Right lobe of liver (tissue), 6 donors: ENCODE results near the gene TNFRSF14. TPM values are rescaled to one million over a fixed set of nuclear protein-coding genes. Genes with fewer than 3 reads are reported as not detected.

ENCODE experiments used
- ATAC-seq, 4 donors: fragments of 200-7000 bp; cut with Tn5 transposase; one replicate each; pipeline ENCODE4 v1.9.1; 2020; ENCODE audit warnings: mild to moderate bottlenecking in 4 of 4, moderate library complexity in 4 of 4
- DNase-seq, 3 donors: peaks; one replicate each; pipeline ENCODE4 v3.0.0-alpha.2; 2020
- H3K27ac ChIP-seq, 3 donors: fragments of 200-600 bp; one replicate each; pipeline ENCODE4 v1.8.0; 2022
- H3K27me3 ChIP-seq, 2 donors: fragments of 200-600 bp; one replicate each; pipeline ENCODE4 v1.8.0; 2022
- H3K36me3 ChIP-seq, 4 donors: fragments of 200-600 bp; sonication (generic) in 1 of 4; one replicate each; pipeline versions ENCODE4 v1.5.1 to v1.8.0; 2017 to 2022; ENCODE audit warnings: control low read depth in 1 of 4
- H3K4me1 ChIP-seq, 4 donors: fragments of 200-600 bp; sonication (generic) in 1 of 4; one replicate each; pipeline versions ENCODE4 v1.5.1 to v1.8.0; 2017 to 2022; ENCODE audit warnings: control low read depth in 1 of 4
- H3K4me3 ChIP-seq, 3 donors: fragments of 200-600 bp; one replicate each; pipeline ENCODE4 v1.8.0; 2022
- H3K9me3 ChIP-seq, 4 donors: fragments of 200-600 bp; sonication (generic) in 1 of 4; one replicate each; pipeline versions ENCODE4 v1.5.1 to v1.8.0; 2017 to 2022; ENCODE audit warnings: control low read depth in 1 of 4
- POLR2A ChIP-seq: fragments of 450-650 bp; IDR thresholded peaks from one replicate; pipeline ENCODE4 v1.6.1; 2017; ENCODE audit warnings: antibody characterized with exemption, mild to moderate bottlenecking
- WGBS: methylation state at CpG from one replicate; pipeline ENCODE4 v1.1.6; 2018; ENCODE audit warnings: low coverage, low lambda C conversion rate; ENCODE audit not compliant: insufficient coverage; ENCODE audit errors: missing lambda C conversion rate; 5-methylcytosine and 5-hydroxymethylcytosine counted together
- intact Hi-C, 2 donors: fragments of 100-400 bp; cut with DNase I; formaldehyde crosslinking; loops; one replicate each; pipeline versions ENCODE4 v1.11.2 to v1.14.1; 2022
- total RNA-seq, 6 experiments: library from RNA; depleted of rRNA in 2 of 6; stranded (reverse); fragments of >200 nt in 2 of 6; fragmentation: NEBNext Ultra II Directional in 3 of 6; extraction: Animal tissue kit (Norgen Biotek cat#: 25700) in 3 of 6; gene quantifications; one replicate each; pipeline versions ENCODE4 v1.1.0 to v1.2.4, GENCODE V29; 2016 to 2023
- TF ChIP-seq, protein P1 (sequence below), 4 donors: fragments of 200-600 bp in 3 of 4; fragments of 450-650 bp in 1 of 4; IDR thresholded peaks; one replicate each; pipeline versions ENCODE4 v1.5.1 to v1.8.0; 2016 to 2022; ENCODE audit warnings: antibody characterized with exemption in 4 of 4, mild to moderate bottlenecking in 2 of 4
- donor health status: DM: no; HTN: yes; CAD: no.
- donor health status: DM: no; HTN: no; CAD: no.
- donor health status: DM: no; HTN: no; CAD: no.
- donor health status: DM: no; HTN: yes; CAD: no.
- donor health status: DM: no; HTN: yes; CAD: no.

Gene TNFRSF14
- total RNA-seq, 6 experiments from 2014 or later: 31.0 to 54.8 (median 41.1) TPM

DNA sequence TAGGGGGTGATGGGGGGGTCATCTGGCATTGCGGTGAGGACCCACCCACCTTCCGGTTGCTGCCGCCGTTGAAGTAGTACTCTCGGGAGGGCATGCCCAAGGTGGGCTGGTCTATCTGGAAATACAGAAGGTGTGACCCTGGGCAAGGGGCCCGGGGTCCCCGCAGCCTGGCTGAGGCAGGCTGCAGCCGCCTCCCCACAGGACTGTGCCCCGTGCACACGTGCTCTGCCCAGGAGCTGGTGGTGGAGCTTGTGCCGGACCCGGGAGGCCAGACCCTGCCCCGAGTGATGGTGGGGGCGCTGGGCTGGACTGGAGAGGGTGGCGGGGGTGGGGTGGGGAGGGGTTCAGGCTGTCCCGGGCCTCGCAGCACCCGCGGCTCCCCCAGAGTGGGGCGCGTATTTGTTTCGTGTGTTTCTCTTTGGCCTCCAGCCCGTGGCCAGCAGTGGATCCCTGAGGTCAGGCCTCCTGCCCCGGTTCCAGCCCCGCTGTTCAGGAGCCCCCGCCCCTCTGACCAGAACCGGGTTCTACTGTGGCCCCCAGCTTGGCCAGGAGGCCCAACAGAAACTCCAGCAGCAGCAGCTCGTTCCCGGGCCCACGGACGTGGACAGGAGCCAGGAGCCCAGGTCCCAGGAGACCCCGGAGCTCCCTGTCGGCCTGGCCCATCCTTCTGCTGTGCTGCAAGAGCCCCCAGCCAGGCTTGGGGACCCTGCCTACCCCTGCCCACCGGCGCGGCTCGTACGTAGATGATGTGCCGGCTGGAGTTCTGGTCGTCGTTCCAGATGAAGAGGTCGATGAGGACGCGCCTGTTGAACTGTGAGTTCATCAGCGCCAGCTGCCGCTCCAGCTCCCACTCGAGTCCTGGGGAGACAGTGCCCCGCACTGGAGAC, 49.6 kb downstream of the TNFRSF14 start:
- ATAC-seq (no peak), DNase-seq (peak in 1 of 3 donors; percentile 48)
- Histone ChIP-seq H3K27ac (no peak overlapping the region), H3K27me3 (no peaks in the 10 kb centered on the region), H3K9me3 (no peaks in the 10 kb centered on the region), H3K36me3 (no peaks in the 10 kb centered on the region), H3K4me1 (no peaks in the 10 kb centered on the region), H3K4me3 (no peak overlapping the region)
- TF ChIP-seq, protein P1, sequence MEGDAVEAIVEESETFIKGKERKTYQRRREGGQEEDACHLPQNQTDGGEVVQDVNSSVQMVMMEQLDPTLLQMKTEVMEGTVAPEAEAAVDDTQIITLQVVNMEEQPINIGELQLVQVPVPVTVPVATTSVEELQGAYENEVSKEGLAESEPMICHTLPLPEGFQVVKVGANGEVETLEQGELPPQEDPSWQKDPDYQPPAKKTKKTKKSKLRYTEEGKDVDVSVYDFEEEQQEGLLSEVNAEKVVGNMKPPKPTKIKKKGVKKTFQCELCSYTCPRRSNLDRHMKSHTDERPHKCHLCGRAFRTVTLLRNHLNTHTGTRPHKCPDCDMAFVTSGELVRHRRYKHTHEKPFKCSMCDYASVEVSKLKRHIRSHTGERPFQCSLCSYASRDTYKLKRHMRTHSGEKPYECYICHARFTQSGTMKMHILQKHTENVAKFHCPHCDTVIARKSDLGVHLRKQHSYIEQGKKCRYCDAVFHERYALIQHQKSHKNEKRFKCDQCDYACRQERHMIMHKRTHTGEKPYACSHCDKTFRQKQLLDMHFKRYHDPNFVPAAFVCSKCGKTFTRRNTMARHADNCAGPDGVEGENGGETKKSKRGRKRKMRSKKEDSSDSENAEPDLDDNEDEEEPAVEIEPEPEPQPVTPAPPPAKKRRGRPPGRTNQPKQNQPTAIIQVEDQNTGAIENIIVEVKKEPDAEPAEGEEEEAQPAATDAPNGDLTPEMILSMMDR (IDR thresholded peaks at IDR 0.05): no peak
- TF ChIP-seq POLR2A: no peak
- intact Hi-C loops: loop anchor here in 1 of 2 donors (10.0 kb wide), 1 partner anchor 171 kb away; no protein-coding TSS in a partner anchor
- 75% methylated on average over 4 of the region's 48 CpGs for WGBS

DNA sequence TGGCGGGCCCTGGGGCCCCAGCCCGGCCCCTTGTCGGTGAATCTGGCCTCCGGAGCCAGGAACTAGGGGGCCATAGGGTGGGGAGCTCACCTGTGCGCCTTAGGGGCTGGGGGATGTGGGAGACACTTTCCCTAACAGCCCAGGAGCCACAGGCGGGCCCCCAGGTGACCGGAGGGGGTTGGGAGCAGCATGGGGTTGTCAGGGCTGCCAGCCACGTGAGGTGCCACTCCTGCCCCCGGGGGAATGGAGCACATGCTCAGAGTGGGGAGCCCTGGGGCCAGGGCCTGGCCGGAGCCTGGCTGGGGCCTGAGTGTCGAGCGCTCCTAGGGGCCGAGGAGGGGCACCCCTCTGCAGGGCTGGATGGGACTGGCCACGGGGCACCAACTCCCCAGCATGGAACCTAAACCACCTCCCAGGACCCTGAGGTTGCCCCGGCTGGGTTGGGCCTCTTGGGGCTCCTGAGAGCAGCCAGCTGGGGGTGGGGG, 50.3 kb downstream of the TNFRSF14 start:
- DNase-seq: no peak
- H3K4me1 ChIP-seq: no peaks in the 10 kb centered on the region
- H3K27me3 ChIP-seq: no peaks in the 10 kb centered on the region
- H3K4me3 ChIP-seq: no peak overlapping the region
- ATAC-seq: no peak
- WGBS: no CpG with 5 or more reads among the region's 15 CpGs
- no peaks in the 10 kb centered on the region for H3K9me3 ChIP-seq
- intact Hi-C loops: loop anchor here in 1 of 2 donors (10.0 kb wide), 1 partner anchor 172 kb away; no protein-coding TSS in a partner anchor
- no peak overlapping the region for H3K27ac ChIP-seq
- TF ChIP-seq POLR2A: no peak
- TF ChIP-seq, protein P1 (IDR thresholded peaks at IDR 0.05): no peak
- H3K36me3 ChIP-seq: no peaks in the 10 kb centered on the region

DNA sequence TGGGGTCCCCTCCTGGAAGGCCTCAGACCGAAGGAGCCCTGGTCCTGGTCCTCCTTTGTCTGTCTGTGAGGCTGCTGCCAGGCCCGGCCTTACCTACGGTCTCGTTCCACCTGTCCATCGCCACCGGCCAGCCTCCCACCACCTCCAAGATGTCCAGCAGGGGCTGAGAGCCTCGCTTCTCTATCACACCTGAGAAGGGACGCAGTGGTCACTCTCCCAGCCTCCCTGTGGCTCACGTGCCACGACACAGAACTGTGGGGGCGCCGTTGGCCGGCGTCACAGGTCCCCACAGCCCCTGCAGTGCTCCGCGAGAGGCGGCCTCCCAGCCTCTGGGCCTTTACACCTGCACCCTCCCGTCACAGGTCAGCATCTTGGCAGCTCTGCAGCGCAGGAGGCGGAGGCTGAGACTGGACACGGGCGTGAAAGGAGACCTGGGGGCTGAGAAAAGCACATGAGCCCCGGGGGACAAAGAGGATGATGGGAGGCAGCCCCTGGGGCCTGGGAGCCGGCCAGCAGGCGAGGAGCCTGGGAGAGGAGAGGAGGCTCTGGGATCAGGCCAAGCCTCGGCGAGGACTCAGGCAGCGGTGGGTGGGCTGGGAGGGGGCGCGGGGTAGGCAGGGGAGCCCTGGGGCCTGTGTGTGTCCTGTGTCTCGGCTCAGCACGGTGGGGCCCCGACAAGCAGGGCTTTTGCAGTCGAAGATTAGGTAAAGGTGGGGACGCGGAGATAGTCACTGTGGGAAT, 50.9 kb downstream of the TNFRSF14 start:
- H3K27me3 ChIP-seq: no peaks in the 10 kb centered on the region
- no peak for TF ChIP-seq POLR2A
- TF ChIP-seq, protein P1 (IDR thresholded peaks at IDR 0.05): no peak

DNA sequence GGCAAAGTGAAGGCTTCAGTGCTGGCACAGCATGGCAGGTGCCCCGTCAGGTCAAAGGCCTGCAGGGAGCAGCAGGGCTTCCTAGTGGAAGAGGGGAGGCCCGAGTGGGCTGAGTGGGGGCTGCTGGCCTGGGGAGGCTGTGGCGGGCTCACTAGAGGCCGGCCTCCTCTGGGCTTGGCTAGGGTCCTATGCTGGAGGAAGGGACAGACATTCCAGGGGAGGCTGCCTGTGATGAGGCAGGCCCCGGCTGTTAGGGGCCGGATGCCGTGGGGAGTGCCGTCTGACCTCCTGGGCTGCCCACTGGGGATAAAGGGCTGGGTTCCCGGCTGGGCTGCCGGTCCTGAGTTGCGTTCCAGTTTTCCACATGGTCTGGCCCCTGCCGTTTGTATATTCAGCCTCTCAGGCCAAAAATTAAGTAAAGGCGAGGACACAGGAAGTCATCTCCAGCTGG, 51.5 kb downstream of the TNFRSF14 start:
- TF ChIP-seq, protein P1 (IDR thresholded peaks at IDR 0.05): no peak
- TF ChIP-seq POLR2A: no peak
- peak in 2 of 4 donors; percentile 23 to 28 for ATAC-seq
- no peaks in the 10 kb centered on the region for H3K9me3 ChIP-seq
- DNase-seq: peak in 1 of 3 donors; percentile 38
- 100% methylated on average over 1 of the region's 13 CpGs for WGBS
- no peak overlapping the region for H3K4me3 ChIP-seq
- H3K4me1 ChIP-seq: no peaks in the 10 kb centered on the region
- no peaks in the 10 kb centered on the region for H3K27me3 ChIP-seq
- H3K27ac ChIP-seq: no peak overlapping the region
- H3K36me3 ChIP-seq: no peaks in the 10 kb centered on the region
- intact Hi-C loops: loop anchor here in 1 of 2 donors (10.0 kb wide), 1 partner anchor 173 kb away; no protein-coding TSS in a partner anchor

More for the DNA sequence above, 50.9 kb downstream of the TNFRSF14 start:
- no peaks in the 10 kb centered on the region for H3K9me3 ChIP-seq
- no peaks in the 10 kb centered on the region for H3K36me3 ChIP-seq
- no peak overlapping the region for H3K27ac ChIP-seq
- peak in 1 of 3 donors; percentile 37 for DNase-seq
- H3K4me3 ChIP-seq: no peak overlapping the region
- intact Hi-C loops: loop anchor here in 1 of 2 donors (10.0 kb wide), 1 partner anchor 172 kb away; no protein-coding TSS in a partner anchor
- no peaks in the 10 kb centered on the region for H3K4me1 ChIP-seq
- 67% methylated on average over 3 of the region's 36 CpGs for WGBS
- ATAC-seq: no peak
